ENCODE data around the gene ARFIP1.

ARFIP1 gene

DNA sequence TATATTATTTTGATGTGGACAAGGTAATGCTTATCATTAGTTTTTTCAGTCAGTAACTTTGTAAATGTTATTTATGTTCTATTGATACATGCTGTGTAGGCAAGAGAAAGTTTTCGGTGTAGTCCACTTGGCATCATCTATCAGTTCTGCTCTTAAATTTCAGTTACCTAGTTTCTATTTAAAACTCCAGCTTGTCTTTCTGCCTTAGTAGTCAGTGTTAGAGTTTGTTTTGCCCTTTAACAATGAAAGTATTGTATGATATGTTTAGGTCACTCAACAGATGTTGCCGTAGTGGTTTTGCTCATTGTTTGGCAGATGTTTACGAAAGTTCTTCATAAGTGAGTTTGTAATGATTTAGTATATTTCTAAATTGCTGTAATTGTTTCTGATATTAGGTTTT lies 121.5 kb downstream of the ARFIP1 start:
- DNase-seq: no peak

DNA sequence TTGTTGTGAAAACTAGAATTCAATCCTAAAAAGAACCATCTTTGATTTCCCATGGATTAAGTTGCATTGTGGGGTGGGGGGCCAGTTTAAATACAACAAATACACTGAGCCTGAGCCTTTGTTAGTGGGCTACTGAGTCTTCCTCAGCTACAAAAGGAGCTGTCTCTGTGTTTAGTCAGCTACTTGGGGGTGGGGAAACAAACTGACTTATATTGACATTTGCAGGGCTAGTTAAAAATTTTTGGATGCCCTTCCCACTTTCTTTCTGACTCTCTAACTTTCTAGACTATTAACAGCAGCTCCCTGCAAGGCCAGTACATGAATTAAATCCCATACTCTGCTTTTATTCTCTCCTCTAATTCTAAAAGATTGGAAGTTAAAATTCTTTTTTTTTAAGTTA lies 123.9 kb downstream of the ARFIP1 start:
- DNase-seq: no peak

DNA sequence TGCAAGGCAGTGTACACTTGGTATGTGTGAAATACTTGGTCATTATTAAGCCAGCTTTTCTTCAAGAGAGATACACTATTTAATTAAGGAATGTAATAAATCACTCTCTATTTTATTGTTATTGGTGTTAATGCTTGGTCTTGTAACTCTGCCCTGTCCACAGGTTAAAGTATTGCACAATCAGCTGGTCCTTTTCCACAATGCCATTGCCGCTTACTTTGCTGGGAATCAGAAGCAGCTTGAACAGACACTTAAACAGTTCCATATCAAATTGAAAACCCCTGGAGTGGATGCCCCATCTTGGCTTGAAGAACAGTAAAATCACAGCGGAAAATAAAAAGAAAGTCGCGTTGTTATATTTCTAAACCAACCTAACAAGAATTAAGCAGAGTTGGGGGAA lies 130.1 kb downstream of the ARFIP1 start:
- no peak for DNase-seq

DNA sequence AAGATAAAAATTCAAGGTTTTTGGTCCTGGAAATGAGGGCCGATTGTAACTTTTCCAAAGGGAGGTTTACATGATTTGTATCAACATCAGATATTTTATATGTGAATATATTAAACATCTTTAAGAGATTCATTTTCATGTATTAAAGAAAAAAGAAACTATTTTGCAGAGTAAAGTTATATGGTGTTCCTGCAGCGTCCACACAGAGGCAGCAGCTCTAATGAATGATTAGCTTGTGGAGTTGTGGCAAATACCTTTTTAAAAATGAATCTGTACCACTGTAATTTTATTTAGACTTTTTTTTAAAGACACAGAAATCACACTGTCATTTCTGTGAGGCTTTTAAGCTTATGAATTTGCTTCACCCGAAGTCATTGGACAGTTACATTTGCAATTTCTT lies 130.8 kb downstream of the ARFIP1 start:
- DNase-seq: no peak

DNA sequence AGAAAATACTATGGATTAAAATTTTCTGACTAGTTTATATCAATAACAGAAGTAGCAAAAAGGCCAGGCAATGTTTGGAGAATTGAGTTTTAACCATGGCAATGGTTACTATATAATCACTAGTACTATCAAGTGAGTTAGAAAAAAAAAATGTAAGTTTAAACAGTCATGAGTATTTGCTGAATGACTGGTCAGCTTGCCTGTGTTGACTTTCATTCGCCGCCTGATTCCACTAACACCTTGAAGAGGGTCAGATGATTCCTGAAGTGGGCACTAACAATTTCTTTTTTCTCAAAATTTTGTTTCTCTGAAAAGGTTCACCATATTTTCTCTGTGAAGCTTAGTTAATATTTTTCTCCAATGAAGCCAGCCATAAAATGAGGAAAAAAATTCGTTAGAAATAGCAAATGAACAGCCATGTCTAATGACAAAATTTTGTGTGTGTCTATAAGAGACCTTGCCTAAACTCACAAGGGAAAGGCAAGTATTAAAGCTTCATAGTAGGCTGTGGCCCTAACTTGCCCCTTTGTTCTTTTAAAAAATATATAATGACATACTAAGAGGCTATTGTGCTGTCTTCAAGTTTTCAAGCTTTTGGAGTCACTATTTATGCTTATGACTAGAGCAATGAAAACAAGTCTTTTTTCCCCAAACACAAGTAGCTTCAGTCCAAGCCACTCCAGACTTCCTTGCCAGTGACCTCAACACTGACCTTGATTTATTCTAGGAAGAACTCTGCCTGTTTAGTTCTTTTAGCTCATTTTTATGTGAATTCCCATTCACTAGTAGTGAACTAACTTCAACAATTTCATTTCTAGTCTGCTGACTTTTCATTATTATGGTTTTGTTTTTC lies 138.0 kb downstream of the ARFIP1 start:
- DNase-seq: no peak

DNA sequence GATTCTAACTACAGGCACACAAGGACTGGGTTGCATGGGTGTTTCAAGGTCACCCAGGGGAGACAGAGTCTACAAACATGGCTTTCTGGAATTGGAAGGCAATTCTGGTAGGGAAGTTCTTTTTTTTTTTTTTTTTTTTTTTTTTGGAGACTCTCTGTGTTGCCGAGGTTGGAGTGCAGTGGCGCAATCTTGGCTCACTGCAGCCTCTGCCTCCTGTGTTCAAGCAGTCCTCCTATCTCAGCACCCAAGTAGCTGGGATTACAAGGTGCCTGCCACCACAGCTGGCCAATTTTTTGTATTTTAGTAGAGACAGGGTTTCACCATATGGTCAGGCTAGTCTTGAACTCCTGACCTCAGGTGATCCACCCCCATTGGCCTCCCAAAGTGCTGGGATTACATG lies 140.1 kb downstream of the ARFIP1 start:
- DNase-seq: no peak

DNA sequence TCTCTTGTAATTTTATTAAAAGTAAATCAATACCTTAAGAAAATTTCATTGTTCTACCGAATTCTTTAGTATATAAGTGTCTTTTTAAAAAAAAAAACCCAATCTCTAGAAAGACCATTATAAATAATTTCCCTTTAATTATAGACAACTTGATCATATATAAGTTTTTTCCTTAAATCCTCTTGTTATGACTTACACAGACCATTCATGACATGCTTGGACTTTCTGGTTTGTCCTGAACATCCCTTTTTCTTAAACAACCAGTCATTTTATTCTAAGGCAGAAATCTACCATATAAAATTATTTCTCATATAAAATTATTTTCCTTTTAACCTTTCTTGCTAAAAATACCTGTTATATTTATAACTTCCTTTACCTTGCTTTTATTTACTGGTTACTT lies 141.0 kb downstream of the ARFIP1 start:
- DNase-seq: no peak

DNA sequence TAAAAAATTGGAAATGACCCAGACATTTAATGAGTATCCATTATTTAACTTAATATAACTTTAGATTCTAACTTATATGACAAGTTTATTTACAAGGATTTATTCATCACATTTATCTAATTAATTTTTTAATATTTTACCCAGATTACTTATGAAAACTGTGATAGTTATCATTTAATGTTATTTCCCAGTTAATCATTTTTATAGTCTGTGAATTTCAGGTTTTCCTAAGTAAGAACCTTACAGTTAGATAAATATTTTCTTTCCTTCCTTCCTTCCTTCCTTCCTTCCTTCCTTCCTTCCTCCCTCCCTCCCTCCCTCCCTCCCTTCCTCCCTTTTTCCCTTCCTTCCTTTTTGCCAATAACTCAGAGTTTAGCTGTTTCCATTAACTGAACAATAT lies 141.5 kb downstream of the ARFIP1 start:
- no peak for DNase-seq

DNA sequence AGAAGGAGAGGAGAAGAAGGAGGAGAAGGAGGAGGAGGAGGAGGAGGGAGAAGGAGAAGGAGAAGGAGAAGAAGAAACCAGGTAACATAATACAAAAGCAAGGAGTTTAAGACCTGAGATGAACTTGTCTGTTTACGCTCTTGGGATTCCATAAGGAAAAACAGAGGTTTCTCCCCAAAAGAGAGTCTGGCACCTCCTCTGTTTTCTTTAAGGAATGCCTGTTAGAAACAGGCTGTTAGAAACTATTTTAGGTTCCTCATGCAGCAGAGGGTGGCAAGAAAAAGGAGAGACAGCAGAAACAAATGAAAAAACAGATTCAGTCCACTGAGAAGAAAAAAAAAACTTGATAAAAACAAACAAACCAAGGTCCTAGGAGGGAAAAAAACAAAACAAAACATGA lies 146.1 kb downstream of the ARFIP1 start:
- DNase-seq: no peak

DNA sequence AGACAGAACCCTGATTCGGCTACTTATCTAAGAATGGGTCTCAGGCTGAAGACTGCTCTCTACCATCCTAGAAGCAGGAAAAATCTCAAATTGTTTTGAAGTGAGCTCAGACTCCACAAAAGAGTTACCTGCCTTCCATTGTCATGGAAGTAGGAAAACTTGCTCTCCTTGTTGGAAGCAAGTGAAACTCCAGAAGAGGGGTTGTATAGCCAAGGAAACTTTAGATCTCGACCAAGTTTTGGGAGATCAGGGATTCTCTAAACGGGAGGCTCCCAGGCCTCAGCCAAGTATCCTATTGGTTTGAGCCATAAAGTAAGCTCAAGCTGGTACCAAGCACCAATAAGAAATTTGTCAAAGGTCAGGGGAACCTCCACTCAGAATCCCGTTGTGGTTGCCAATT lies 147.2 kb downstream of the ARFIP1 start:
- DNase-seq: no peak

DNA sequence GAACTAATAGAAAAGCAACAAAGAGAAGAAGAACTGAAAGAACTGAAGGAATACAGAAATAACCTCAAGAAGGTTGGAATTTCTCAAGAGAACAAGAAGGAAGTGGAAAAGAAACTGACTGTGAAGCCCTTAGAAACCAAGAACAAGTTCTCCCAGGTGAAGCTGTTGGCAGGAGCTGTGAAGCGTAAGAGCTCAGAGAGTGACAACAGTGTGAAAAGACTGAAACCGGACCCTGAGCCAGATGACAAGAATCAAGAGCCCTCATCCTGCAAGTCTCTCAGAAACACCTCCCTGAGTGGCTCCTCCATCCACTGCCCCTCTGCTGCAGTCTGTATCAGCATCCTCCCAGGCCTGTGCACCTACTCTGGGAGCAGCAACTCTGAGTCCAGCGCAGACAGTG lies 148.0 kb downstream of the ARFIP1 start:
- no peak for DNase-seq

DNA sequence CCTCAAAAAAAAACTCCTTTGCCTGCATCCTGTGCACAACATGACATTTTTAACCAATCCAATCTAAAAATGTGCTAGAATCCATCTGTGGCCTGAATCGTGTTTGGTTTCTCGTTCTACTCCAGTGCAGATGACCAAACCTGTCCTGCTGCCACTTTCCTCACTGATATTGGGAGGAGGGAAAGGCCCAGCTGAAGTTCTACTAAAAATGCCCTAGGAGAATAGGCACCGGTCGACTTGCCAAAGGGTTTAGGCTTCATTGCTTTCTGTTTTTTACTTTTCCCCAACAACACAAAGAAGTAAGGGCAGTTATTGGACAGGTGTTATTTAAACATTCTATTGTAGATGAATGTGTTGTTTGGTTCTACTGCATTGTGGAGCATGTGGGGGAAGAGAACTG lies 148.5 kb downstream of the ARFIP1 start:
- no peak for DNase-seq

DNA sequence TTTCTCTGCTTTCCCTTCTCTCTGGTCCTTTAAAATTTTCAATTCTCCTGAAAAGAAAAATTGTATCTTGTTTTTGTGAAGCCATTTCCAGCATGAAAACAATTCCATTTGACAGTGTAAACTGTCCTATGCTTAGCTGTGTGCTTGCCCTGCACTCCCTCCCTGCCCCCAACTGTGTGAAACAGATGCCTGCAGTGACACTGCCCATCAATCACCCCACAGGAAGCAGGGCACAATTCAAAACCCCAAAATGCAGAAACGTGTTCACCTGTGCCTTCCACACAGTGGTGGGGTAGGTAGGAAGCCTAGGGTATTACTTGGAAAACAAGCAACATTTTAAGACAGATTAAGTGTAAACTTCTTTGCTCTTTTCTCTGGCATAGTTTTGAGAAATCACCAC lies 150.1 kb downstream of the ARFIP1 start:
- no peak for DNase-seq

DNA sequence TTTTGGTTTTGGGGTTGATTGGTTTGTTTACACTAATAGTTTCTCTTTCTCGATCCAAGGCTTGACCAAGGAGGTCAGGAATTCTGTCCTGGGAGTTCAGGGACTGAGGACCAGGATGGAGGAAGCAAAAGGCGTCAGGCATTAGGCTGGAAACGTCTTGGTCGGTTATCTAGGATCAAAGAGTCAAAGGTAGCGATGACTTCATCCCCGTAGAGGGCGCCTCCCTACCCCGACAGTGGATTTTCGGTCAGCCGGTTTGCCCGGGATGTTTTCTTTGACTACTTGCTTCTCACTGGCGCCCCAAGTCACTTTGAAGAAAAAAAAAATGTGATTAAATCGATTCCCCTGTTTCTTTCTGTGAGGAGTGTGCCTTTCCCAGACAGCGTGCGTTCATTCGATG lies 155.4 kb downstream of the ARFIP1 start:
- no peak for DNase-seq

DNA sequence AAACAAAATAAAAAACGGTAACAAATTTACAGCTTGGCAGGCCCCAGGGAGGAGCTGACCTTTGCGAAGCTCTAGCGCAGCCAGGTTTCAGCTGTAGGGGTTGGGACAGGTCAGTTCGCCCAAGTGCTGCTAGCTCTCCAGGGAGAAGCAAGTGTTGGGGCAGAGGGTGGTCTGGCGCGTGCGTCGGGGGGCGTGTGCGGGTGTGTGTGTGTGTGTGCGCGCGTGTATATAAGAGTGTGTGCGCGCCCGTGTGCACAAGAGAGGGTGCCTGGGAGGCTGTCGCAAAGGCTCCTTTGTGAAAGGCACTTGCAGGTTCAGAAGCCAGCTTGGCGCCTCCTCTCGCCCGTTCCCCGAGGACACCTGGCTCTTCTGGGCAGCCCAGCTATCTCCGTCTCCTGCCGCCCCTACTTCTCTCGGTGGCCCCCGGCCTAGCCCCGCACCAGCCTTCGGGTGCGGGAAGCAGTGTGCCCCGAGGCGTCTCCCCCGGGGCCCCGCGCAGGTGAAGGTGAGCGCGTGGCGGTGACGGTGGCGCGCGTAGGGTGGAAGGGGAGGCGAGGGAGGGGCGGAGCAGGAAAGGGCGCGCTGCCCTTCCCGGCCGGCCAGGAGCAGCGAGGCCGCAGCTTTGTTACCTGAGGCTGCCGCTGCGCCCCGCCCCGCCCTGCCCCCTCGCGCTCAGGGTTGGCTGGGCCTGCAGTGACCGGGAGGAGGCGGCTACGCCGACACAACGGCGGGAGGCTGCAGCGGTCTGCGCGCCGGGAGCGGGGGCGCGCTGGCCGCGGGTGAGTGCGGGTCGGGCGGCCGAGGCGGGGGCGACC lies 156.1 kb downstream of the ARFIP1 start, which contains the start of gene FHDC1:
FHDC1 (plus strand) TSS at position 693 of the 815 bp plus-strand sequence. CDS start 6,735 bp downstream, outside the sequence.
- DNase-seq: peak; percentile 85

DNA sequence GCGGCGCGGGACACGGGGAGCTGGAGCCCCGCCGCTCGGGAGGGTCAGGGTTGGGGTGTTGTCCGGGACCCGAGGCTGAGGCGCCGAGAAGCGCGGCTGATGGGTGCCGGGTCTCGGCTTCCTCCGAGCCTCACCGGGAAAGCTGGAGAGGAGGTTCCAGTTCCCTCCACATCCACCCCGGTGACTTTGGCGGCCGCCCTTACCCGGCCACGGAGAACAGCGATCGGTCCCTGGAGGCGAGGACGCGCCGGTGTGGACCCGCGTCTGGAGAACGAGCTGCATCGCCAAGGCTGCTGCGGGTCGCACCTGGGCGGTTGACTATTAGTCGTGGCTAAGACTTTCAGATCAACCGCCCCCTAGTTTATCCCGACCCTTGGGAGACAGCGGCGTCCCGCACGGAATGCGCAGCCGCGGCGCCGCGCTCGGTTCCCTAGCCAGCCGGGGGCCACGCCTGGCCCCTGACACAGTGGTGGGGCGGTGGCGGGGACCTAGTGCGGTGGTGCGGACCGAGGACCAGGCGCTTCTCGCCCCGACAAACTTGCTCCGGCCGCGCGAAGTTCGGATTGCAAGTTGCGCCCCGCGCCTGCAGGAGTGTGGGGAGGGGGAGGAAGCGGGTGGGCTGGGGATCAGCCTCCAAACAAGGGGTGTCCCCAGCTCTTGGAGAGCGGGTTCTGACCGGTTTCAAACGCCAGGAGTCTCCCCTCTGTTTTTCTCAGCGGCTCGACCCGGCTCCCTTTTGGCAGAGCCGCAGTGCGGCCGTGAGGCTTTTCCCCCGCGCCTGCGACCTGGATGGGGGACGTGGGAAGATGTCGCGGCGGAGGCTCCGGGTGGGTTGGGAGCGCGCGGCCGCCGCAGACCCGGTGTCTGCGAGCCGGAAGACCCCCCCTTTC lies 156.9 kb downstream of the ARFIP1 start:
- no peak for DNase-seq

DNA sequence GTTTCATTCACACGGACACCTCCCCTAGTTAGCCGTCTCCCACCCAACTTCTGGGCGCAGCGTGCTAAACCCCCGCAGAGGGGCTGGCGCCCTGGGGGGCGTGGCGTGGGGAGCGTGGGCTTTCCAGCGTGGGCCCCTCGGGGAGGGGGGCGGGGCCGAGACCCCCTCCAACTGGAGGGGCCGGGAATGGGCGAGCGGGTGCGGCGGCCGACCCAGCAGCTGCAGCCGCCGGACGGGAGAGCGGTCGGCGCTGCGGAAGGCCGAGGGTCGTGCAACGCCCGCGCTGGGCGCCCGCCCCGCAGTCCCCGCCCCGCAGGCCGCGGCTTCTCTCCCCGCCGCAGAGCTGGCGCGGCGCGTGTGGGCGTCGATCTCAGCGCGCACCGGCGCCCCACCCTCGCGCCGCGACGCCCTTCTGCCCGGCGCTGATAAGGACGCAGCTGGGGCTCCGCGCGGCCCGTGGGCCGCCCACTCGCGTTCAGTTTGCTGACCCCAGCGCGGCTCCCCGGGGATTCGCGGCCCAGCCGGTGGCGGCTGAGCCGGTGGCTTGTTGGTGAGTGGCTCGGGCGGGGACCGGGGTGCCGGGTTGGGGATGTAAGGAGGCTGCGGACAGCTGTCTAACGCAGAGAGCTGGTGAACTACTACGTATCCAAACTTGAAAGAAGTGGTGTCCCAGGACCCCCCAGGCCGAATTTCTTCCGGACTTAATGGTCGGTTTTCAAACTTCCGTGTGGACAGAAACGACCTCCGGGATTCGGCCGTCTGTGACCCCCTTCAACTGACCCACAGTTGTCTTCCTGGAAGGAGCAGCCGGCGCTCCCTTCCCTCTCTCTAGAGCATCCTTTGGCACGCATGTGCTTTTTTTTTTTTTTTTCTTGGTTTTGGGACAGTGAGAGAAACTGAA lies 157.8 kb downstream of the ARFIP1 start:
- DNase-seq: peak; percentile 16

DNA sequence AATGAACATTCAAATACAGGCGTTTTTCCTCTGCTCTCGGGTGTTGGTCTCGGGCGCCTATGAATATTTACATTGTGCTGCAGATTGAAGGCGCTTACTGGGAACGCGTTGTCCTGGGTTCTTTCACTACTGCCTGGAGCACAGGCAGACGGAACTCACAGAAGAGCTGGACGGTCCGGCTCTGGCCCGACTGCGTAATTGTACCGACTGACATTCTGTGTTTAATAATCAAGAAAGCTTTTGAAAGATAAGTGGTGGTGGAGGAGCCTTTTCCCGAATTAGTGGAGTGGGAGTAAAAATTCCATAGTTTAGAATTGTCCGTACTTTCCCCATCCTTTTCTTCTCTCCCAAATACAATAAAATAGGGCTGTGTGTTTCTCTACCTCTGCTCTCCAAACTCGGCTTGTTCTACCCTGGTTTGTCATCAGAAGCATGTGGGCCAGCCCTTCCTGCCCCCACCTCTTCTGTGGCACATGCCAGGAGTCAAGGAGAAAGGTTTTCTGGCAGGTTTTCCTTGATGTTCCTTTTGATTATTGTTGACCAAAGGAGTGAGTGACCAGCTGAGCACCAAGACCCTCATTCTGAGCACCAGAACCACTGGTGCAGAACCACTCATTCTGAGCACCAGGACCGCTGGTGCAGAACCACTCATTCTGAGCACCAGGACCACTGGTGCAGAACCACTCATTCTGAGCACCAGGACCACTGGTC lies 158.6 kb downstream of the ARFIP1 start:
- no peak for DNase-seq

DNA sequence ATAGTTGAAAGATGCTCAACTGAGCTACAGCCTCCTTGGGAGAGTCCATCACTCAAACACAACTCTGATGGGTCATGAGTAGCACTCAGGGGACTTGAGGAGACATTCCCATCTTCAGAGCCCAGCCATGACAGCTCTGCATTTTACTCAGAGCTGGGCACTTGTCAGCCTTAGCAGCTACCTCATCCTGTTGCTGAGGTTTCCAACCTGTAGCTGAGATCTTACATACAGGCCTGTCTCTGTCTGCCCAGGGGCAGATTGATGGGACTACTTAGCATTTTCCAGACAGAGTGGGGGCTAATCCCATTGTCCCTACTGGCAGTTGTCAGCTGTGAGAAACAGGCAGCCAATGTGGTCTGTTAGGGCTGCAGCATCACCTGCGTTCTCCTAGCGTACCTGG lies 159.9 kb downstream of the ARFIP1 start:
- no peak for DNase-seq

DNA sequence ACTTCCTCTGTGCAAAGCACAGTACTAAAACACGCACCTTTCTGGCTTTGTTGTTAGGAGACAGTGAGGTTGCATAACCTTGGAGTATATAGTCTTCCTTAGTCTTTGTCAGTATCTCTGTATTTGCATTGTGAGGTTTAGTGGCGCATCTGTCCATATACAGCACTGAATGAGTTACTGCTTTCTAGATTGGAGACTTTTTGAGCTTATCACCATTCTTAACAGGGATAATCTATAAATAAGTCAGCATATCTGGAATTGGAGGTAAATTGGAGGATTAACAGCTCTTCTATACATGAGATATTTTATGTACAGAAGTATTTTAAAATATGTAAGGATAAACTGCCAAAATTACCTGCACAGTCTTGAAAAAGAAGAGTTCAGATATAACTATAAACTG lies 160.7 kb downstream of the ARFIP1 start:
- no peak for DNase-seq

DNA sequence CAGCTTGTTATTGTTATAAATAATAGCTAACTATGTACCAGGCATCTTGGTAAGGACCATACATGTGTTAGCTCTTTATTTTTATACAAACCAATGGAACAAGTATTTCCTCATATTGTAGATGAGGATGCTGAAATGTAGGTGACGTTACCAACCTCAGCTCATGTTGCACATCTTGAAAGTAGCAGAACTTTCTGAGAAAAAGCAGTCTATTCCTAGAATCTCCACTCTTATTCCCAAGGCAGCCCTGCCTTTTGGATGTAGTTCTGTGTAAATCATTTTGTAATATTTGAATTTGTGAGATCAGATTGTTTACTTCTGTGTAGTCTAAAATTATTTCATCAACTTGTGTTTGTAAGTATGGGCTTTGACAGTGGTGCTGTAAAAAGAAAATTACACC lies 161.7 kb downstream of the ARFIP1 start:
- no peak for DNase-seq

Data from NCI-H345 (cell line).